Measurements from ENCODE around the gene ZSWIM4.

ZSWIM4 gene

GRCh38 chr19:13875824-13876223 is 80.6 kb downstream of the ZSWIM4 start:
- DNase-seq (ENCODE audit: low read depth), result no peak

GRCh38 chr19:13876834-13877233 is 81.6 kb downstream of the ZSWIM4 start, which contains the start of gene NANOS3:
Gene NANOS3, plus strand, starts transcription at chr19:13877134. Its CDS starts 115 bp downstream, at chr19:13877249.
- no peak for DNase-seq (ENCODE audit: low read depth)

- no peak for DNase-seq (ENCODE audit: low read depth)
These were observed 82.1 kb downstream of the ZSWIM4 start for GRCh38 chr19:13877303-13877702.

GRCh38 chr19:13880059-13881043 is 85.1 kb downstream of the ZSWIM4 start:
- DNase-seq (ENCODE audit: low read depth), result peak; percentile 96

- DNase-seq (ENCODE audit: low read depth), result peak; percentile 40
These were observed 86.0 kb downstream of the ZSWIM4 start for GRCh38 chr19:13881251-13881691.

Measured in EH (cell line).